Measurements from ENCODE around the gene SHC2. TPM values are rescaled to one million over a fixed set of nuclear protein-coding genes. Genes with fewer than 3 reads are reported as not detected.

SHC2 gene
- total RNA-seq, 1 experiment from 2014 or later = 6.7 TPM

DNA sequence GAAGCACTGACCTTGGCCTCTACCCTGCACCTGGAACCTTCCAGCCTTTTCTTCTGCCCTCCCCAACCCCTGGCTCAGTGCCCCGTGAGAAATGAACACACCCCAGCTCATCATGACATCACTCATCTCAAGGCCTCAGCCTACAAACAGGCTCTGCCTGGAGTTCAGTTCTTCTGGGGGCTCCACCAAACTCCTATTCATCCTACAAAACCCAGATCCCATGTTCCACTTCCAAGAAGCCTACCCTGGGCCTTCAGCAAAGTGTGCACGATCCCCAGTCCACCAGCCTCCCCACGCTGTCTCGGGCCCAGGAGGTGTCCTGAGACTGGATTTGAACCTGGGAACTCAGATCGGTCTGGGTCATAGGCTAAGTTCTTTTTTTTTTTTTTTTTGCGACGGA is 9.0 kb upstream of the SHC2 start:
- DNase-seq (ENCODE audit: low read depth, low spot score) (no peak), ATAC-seq (no peak)
- in situ Hi-C loops (cut with HindIII; ENCODE audit: low pct_unique_long_range_greater_than_20kb, low sequenced_read_pairs) = no loop called here
- ChIA-PET POLR2A (interaction anchor here (0.7 kb wide), 1 partner anchor 21 kb away, joined by 3 read pairs; no protein-coding TSS in a partner anchor), CTCF (no interaction called here)
- H3K27me3 ChIP-seq (ENCODE audit: control insufficient read depth, insufficient read depth, low read length) = no peaks in the 10 kb centered on the region
- no peak overlapping the region for H3K27ac ChIP-seq (ENCODE audit: low read length)
- no peak overlapping the region for H3K4me3 ChIP-seq (ENCODE audit: low read depth in 2 of 2, low read length in 2 of 2)
- H3K9me3 ChIP-seq (ENCODE audit: control insufficient read depth, insufficient read depth, low read depth, low read length) = no peaks in the 10 kb centered on the region
- TF ChIP-seq SIN3A (IDR thresholded peaks at IDR 0.05; ENCODE audit: borderline replicate concordance, insufficient read depth, low read depth, low read length) = no peak
- TF ChIP-seq, protein P1, sequence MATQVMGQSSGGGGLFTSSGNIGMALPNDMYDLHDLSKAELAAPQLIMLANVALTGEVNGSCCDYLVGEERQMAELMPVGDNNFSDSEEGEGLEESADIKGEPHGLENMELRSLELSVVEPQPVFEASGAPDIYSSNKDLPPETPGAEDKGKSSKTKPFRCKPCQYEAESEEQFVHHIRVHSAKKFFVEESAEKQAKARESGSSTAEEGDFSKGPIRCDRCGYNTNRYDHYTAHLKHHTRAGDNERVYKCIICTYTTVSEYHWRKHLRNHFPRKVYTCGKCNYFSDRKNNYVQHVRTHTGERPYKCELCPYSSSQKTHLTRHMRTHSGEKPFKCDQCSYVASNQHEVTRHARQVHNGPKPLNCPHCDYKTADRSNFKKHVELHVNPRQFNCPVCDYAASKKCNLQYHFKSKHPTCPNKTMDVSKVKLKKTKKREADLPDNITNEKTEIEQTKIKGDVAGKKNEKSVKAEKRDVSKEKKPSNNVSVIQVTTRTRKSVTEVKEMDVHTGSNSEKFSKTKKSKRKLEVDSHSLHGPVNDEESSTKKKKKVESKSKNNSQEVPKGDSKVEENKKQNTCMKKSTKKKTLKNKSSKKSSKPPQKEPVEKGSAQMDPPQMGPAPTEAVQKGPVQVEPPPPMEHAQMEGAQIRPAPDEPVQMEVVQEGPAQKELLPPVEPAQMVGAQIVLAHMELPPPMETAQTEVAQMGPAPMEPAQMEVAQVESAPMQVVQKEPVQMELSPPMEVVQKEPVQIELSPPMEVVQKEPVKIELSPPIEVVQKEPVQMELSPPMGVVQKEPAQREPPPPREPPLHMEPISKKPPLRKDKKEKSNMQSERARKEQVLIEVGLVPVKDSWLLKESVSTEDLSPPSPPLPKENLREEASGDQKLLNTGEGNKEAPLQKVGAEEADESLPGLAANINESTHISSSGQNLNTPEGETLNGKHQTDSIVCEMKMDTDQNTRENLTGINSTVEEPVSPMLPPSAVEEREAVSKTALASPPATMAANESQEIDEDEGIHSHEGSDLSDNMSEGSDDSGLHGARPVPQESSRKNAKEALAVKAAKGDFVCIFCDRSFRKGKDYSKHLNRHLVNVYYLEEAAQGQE (IDR thresholded peaks at IDR 0.05; ENCODE audit: insufficient read depth in 1 of 2, low read depth in 2 of 2, low read length in 1 of 2) = no peak
- TF ChIP-seq POLR2AphosphoS5 (IDR thresholded peaks at IDR 0.05; ENCODE audit: low read depth, low read length) = no peak
- TF ChIP-seq, protein P2, sequence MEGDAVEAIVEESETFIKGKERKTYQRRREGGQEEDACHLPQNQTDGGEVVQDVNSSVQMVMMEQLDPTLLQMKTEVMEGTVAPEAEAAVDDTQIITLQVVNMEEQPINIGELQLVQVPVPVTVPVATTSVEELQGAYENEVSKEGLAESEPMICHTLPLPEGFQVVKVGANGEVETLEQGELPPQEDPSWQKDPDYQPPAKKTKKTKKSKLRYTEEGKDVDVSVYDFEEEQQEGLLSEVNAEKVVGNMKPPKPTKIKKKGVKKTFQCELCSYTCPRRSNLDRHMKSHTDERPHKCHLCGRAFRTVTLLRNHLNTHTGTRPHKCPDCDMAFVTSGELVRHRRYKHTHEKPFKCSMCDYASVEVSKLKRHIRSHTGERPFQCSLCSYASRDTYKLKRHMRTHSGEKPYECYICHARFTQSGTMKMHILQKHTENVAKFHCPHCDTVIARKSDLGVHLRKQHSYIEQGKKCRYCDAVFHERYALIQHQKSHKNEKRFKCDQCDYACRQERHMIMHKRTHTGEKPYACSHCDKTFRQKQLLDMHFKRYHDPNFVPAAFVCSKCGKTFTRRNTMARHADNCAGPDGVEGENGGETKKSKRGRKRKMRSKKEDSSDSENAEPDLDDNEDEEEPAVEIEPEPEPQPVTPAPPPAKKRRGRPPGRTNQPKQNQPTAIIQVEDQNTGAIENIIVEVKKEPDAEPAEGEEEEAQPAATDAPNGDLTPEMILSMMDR (IDR thresholded peaks at IDR 0.05) = no peak
- no peak for TF ChIP-seq TCF7L2 (IDR thresholded peaks at IDR 0.05; ENCODE audit: low read depth, low read length)
- no peaks in the 10 kb centered on the region for H3K36me3 ChIP-seq (ENCODE audit: control insufficient read depth, insufficient read depth, low read length)
- no TSS peak for BruUV-seq (replicated peaks)
- H3K4me1 ChIP-seq (ENCODE audit: control insufficient read depth, insufficient read depth, low read length) = no peaks in the 10 kb centered on the region
- intact Hi-C loops (cut with micrococcal nuclease; ENCODE audit: unreplicated experiment) = no loop called here

DNA sequence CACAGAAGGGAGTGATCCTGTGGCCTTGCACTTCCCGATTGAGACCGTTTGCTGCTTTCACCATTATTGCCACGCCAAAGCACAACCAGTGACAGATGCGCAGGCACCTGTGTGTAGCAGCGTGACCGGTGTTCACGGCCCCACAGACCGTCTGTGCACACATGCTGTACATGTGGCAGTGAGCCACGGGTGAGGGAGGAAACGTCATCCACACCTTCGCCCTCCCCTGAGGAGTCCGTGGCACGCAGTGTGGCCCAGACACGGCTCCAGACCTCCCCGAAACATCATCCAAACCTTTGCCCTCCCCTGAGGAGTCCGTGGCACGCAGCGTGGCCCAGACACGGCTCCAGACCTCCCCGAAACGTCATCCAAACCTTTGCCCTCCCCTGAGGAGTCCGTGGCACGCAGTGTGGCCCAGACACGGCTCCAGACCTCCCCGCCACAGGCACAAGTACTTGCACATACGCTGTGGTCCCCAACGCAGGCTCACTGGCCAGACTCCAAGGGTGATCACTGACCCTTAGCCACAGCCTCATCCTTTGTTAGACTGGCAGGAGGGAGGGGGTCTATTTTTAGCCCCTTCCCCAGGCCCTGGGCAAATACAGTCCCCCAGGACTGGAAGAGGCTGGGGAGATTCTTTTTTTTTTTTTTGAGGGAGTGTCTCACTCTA is 7.9 kb upstream of the SHC2 start:
- DNase-seq (ENCODE audit: low read depth, low spot score) = no peak
- ChIA-PET POLR2A (no interaction called here), CTCF (no interaction called here)
- H3K27ac ChIP-seq (ENCODE audit: low read length) = no peak overlapping the region
- intact Hi-C loops (cut with micrococcal nuclease; ENCODE audit: unreplicated experiment) (no loop called here), in situ Hi-C loops (cut with HindIII; ENCODE audit: low pct_unique_long_range_greater_than_20kb, low sequenced_read_pairs) (no loop called here)
- no peaks in the 10 kb centered on the region for H3K4me1 ChIP-seq (ENCODE audit: control insufficient read depth, insufficient read depth, low read length)
- no peak for ATAC-seq
- TF ChIP-seq, protein P1 (IDR thresholded peaks at IDR 0.05; ENCODE audit: insufficient read depth in 1 of 2, low read depth in 2 of 2, low read length in 1 of 2) = no peak
- TF ChIP-seq SIN3A (IDR thresholded peaks at IDR 0.05; ENCODE audit: borderline replicate concordance, insufficient read depth, low read depth, low read length) = no peak
- TF ChIP-seq POLR2AphosphoS5 (IDR thresholded peaks at IDR 0.05; ENCODE audit: low read depth, low read length) = no peak
- TF ChIP-seq TCF7L2 (IDR thresholded peaks at IDR 0.05; ENCODE audit: low read depth, low read length) = no peak
- TF ChIP-seq, protein P2 (IDR thresholded peaks at IDR 0.05) = no peak
- no peaks in the 10 kb centered on the region for H3K36me3 ChIP-seq (ENCODE audit: control insufficient read depth, insufficient read depth, low read length)
- H3K4me3 ChIP-seq (ENCODE audit: low read depth in 2 of 2, low read length in 2 of 2) = no peak overlapping the region
- H3K27me3 ChIP-seq (ENCODE audit: control insufficient read depth, insufficient read depth, low read length) = no peaks in the 10 kb centered on the region
- BruUV-seq (replicated peaks) = no TSS peak
- no peaks in the 10 kb centered on the region for H3K9me3 ChIP-seq (ENCODE audit: control insufficient read depth, insufficient read depth, low read depth, low read length)
